HEK293T (cell line): ENCODE results near the gene CCNK.

Source experiments
- ARNT ChIP-seq: fragments of 450-650 bp; IDR thresholded peaks from 2 replicates; pipeline ENCODE4 v1.6.1; 2017; ENCODE audit warnings: mild to moderate bottlenecking
- BHLHE40 ChIP-seq: fragments of 450-650 bp; IDR thresholded peaks from 2 replicates; pipeline ENCODE4 v1.6.1; 2016; ENCODE audit warnings: mild to moderate bottlenecking, moderate library complexity, borderline replicate concordance
- ELF4 ChIP-seq: fragments of 450-650 bp; IDR thresholded peaks from 2 replicates; pipeline ENCODE4 v1.6.1; 2017; ENCODE audit warnings: antibody characterized with exemption
- FOXM1 ChIP-seq: fragments of 450-650 bp; IDR thresholded peaks from 2 replicates; pipeline ENCODE4 v1.6.1; 2017; ENCODE audit warnings: mild to moderate bottlenecking, borderline replicate concordance
- HDGF ChIP-seq: fragments of 450-650 bp; IDR thresholded peaks from 2 replicates; pipeline ENCODE4 v1.6.1; 2017; ENCODE audit warnings: antibody characterized with exemption, borderline replicate concordance
- LEF1 ChIP-seq: fragments of 450-650 bp; IDR thresholded peaks from 2 replicates; pipeline ENCODE4 v1.6.1; 2017; ENCODE audit warnings: mild to moderate bottlenecking, borderline replicate concordance
- NFRKB ChIP-seq: fragments of 450-650 bp; IDR thresholded peaks from 2 replicates; pipeline ENCODE4 v1.6.1; 2016; ENCODE audit warnings: mild to moderate bottlenecking, moderate library complexity
- SP1 ChIP-seq: fragments of 450-650 bp; IDR thresholded peaks from 2 replicates; pipeline ENCODE4 v1.6.1; 2017
- SUZ12 ChIP-seq: fragments of 450-650 bp; IDR thresholded peaks from 2 replicates; pipeline ENCODE4 v1.6.1; 2016; ENCODE audit warnings: mild to moderate bottlenecking
- TARDBP ChIP-seq: fragments of 450-650 bp; IDR thresholded peaks from 2 replicates; pipeline ENCODE4 v1.6.1; 2016

DNA sequence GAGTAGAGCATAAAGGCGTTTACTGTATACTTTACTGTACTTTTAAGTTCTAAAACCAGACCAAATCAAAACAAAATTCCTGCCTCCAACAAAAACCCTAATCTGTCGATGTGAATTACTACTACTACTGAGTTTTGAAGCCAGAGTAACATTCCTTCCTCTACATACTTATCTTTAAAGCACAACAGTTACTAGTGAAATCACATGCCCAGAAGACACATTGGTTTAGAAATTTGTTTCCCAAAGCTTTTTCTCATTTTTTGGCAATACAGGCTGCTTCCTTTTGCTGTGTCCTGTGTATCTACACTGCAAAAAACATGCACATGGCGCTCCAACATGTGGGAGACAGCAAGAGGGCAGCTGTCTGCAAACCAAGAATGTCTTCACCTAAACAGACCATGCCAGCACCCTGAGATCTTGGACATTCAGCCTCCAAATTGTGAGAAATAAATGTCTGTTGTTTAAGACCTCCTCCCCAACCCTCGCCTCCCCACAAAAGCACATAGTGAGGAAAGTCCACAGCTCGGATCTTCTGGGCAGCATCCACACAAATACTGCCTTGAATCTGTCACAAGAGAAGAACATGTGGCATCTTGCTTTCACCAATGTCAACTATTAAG lies 21.6 kb upstream of the CCNK start:
- TF ChIP-seq TARDBP = no peak
- TF ChIP-seq SUZ12 = no peak
- no peak for TF ChIP-seq FOXM1
- TF ChIP-seq NFRKB = no peak
- TF ChIP-seq ARNT = no peak
- TF ChIP-seq ELF4 = no peak
- no peak for TF ChIP-seq SP1
- no peak for TF ChIP-seq BHLHE40
- no peak for TF ChIP-seq LEF1
- TF ChIP-seq HDGF = no peak
